SH-SY5Y (cell line): ENCODE results near the gene HAVCR1.

ENCODE experiments used
- GATA2 ChIP-seq: IDR thresholded peaks from 2 replicates; pipeline ENCODE4 v1.6.1; 2011; ENCODE audit warnings: mild to moderate bottlenecking, low read depth, low read length
- GATA3 ChIP-seq: IDR thresholded peaks from 2 replicates; pipeline ENCODE4 v1.6.1; 2011; ENCODE audit warnings: low read depth, mild to moderate bottlenecking, low read length, moderate library complexity

DNA sequence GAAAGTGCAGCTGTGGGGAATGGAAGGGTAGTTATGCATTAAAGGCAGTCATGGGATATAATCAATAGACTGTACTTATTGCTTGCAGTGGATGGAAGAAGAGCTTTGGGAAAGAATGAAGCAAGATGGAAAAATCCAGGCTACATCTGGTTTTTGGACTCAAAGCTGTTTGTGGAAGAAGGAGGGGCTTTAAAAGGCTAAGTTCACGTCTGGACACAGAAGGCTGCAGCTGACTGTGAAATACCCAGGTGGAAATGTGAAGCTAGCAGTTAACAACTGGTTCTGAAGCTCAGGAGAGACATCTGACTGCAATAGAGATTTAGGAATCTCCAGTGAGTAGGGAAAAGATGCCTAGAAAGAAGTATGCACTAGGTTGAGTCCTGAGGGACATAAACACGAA, 52.7 kb downstream of the HAVCR1 start:
- TF ChIP-seq GATA2 (no peak), GATA3 (no peak)
